HG03135 (cell line): Measurements from ENCODE around the gene QRFP.

Experiments used
- ATAC-seq: cut with Tn5 transposase; IDR thresholded peaks from one replicate; pipeline ENCODE4 v1.9.1; 2021; ENCODE audit warnings: mild to moderate bottlenecking, moderate library complexity; ENCODE audit not compliant: unreplicated experiment

QRFP gene

DNA sequence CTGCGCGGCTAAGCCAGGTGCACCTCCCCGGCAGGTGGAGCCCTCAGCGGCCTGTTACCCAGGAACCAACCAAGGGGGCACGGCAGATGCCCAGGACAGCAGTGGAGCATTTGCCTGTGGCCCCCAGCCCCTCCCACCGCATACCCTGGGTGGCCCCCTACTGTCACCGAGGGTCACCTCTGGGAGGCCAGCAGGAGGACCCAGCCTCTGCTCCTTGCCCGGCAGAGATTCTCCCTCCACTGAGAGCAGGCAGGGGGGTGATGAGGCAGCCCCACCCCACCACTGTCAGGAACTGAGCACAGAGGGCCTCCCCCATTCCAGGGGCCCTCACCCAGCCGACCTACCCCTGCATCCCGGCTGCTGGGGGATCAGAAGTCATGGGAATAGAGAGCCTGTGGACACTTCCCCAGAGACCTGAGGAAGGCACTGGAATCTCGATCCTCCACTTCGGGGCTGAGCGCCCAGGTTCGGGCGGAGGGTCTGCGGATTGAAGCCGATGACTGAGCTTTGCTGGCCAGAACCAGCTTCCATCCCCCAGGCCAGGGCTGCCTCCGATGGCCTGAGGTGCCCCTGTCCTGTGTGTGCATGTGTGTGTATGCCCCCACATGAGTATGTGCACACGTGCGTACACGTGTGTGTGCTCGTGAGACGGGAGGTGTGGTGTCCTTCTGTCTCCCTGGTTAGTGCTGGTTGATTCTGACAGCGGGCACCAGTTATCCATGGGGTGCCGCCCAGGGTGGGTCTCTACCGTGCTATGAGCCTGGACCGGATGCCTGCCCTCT is at the start of gene QRFP:
Gene QRFP (minus strand): TSS at position 580 of the 782 bp plus-strand sequence. CDS start 2,974 bp downstream, outside the sequence.
- no peak for ATAC-seq

GRCh38 chr9:130945173-130945572 is 48.6 kb upstream of the QRFP start:
- no peak for ATAC-seq

DNA sequence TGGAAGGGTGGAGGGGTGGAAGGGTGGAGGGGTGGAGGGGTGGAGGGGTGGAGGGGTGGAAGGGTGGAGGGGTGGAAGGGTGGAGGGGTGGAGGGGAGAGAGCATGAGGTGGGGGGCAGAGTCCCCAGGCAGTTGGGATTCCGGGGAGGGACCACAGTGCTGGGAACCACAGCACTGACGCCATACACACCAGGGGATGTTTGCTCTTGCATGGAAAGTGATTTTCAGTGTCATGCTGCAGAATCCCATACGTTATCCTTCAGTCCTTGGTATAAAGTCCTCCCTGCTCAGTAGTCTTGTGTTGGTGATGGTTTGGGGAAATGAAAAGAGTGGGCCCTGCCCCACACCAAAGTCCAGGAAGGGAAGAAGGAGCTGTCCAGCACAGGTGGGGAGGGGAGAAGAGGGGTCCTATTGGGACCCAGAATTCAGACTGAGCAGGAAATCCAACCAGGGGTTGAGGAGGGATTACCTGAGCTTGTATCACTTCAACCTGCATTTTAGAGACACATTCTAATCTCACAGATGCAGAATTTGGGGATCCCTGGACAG is 48.0 kb upstream of the QRFP start:
- no peak for ATAC-seq

- no peak for ATAC-seq
Measured at GRCh38 chr9:130943777-130944176, 47.2 kb upstream of the QRFP start.

DNA sequence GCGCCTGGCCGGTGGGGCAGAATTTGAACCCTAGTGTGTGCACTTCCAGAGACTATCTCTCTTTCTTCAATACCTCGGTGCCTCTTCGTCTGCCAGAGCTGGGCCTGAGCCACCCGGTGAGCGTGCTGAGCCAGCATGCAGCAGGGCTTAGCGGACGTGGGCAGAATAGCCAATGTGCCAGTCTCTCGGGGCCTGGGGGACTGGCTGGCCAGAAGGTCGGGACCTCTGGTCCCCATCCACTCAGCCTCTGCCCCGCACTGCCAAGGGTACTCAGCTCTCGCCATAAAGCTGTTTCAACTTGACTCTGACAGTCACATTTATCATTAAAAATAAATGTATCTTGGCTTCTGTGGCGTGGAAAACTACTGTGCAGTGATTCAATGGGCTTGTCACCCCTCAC is 46.6 kb upstream of the QRFP start:
- ATAC-seq = no peak

GRCh38 chr9:130942679-130943078 is 46.1 kb upstream of the QRFP start:
- no peak for ATAC-seq

DNA sequence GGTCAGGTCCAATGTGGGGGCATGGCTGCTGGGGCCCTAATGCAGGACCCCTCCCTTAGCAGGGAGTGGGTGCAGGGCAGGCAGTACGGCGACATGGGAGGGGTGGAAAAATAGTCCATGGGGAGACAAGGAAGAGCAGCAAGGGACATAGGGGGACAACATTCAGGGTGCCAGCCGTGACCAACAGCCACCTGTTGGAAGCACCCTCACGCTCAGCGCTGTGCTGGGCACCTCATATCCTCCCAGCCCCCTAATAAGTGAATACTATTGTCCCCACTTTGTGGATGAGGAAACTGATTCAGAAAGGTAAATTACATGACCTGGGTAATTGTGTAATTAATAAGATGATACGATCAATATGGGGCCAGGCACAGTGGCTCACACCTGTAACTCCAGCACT is 45.5 kb upstream of the QRFP start:
- ATAC-seq = no peak

GRCh38 chr9:130940693-130941576 is 44.3 kb upstream of the QRFP start:
- ATAC-seq = no peak

DNA sequence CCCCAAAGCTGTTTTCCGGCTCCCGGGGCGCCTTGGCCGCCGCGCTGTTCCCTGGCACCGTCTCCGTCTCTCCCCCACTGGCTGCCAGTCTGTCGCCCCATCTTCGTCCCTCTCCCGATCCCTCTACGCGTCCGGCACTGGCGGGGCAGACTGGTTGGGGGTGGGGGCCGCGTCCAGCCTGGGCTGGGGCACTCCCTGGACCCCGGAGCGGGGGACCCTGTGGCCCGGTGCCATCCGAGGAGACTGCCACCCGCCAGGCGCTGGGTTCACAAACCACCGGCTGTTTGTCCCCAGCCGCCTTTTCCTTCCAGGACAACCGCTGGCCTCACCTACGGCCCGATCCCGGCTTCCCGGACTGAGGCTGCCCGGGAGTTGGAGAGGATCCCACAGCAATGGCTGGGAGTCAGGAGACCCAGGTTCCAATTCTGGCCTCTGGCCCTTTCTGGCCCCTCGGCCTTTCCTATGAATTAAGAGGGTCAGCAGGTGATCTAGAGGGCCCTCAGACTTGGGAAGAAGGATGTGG is 43.5 kb upstream of the QRFP start:
- ATAC-seq = no peak

GRCh38 chr9:130939405-130940026 is 42.9 kb upstream of the QRFP start:
- no peak for ATAC-seq

DNA sequence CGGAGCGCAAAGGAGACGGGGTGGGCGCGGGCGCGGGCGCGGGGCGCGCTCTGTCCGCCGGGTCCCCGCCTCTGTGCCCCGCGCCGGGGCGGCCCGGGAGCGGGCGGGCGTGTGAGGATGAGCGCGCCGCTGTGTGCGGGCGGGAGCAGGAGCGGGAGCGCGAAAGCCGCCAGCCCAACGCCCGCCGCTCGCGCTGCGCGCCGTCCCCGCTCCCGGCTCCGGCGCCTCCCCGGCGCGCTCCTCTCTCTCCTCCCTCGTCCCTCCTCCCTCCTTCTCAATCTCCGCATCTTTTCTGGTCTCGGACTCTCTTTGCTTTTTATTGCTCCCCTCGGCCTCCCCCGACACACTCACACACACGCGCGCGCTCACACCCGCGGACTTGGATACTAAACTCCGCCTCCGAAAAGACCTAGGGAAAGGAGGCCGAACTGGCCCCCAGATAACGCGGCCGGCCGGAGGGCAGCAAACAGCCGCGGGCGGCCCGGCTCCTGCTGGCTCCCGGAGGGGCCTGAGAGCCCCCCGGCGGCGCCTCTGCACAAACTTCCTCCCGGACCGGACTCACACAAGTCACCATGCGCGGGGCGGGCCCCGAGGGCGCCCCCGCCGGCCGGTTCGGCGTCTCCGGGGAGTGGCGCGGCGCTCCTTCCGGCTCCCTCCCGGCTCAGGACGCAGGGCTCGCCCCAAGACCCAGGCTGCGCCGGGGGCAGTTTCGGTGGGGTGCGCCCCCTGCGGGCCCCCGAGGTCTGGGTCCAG is 42.2 kb upstream of the QRFP start, which contains the start of gene FIBCD1:
Gene FIBCD1 (minus strand): TSS at position 596 of the 753 bp plus-strand sequence. CDS start 640 bp downstream, outside the sequence.
- no peak for ATAC-seq

- no peak for ATAC-seq
Measured at GRCh38 chr9:130938184-130938651, 41.6 kb upstream of the QRFP start.

- ATAC-seq = no peak
Measured at GRCh38 chr9:130937146-130938076, 40.8 kb upstream of the QRFP start.

- ATAC-seq = no peak
Measured at GRCh38 chr9:130936285-130937117, 39.9 kb upstream of the QRFP start.

DNA sequence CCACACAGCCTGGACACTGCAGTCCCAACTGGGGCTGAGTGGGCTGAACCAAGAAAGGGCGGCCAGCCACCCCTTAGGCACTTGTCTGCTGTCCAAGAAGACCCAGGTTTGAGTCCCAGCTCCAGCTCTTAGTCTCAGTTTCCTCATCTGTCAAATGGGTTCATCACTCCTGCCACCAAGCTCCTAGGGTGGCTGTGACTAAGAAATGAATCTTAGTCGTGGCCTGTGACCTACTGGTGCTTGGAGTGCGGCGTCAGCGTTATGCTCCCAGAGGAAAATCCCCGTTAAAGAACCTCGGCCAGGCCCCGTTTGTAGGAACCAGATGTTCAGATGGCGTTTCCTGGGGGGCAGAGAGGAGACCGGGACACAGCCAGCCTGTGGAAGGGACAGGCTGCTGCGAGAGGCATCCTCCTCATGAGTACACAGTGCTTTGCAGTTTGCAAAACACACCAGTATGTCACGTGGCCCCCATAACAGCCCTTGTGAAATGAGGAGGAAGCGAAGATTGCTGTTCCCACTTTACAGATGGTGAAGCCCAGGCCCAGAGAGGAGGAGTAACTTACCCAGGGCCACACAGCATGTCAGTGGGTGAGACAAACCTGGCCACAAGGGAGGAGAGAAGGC is 39.1 kb upstream of the QRFP start:
- ATAC-seq = no peak

GRCh38 chr9:130934702-130935647 is 38.4 kb upstream of the QRFP start:
- no peak for ATAC-seq
